GM21786 (cell line): ENCODE results near the gene LIPE.

ENCODE experiments used
- ATAC-seq: cut with Tn5 transposase; IDR thresholded peaks from one replicate; pipeline ENCODE4 v1.9.1; 2021; ENCODE audit not compliant: unreplicated experiment

Gene LIPE

GRCh38 chr19:42360787-42361544 is 66.2 kb downstream of the LIPE start:
- no peak for ATAC-seq

DNA sequence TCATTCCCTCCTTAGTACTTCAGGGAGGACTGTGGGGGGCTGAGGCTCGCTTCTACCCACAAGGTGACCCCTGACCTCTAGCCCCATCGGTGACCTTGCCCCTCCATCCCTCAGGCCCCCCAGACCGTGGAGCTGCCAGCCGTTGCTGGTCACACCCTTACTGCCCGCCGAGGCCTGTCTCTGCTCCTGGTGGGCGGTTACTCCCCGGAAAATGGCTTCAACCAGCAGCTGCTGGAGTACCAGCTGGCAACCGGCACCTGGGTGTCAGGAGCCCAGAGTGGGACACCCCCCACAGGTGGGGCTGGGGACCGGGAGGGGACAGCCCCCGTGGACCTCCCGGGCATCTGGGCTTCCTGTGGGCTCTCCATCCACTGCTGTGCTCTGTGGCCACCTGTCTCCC is 69.9 kb downstream of the LIPE start:
- ATAC-seq = no peak

- ATAC-seq = no peak
Measured at GRCh38 chr19:42356686-42357085, 70.5 kb downstream of the LIPE start.

- ATAC-seq = no peak
Measured at GRCh38 chr19:42355896-42356295, 71.3 kb downstream of the LIPE start.

DNA sequence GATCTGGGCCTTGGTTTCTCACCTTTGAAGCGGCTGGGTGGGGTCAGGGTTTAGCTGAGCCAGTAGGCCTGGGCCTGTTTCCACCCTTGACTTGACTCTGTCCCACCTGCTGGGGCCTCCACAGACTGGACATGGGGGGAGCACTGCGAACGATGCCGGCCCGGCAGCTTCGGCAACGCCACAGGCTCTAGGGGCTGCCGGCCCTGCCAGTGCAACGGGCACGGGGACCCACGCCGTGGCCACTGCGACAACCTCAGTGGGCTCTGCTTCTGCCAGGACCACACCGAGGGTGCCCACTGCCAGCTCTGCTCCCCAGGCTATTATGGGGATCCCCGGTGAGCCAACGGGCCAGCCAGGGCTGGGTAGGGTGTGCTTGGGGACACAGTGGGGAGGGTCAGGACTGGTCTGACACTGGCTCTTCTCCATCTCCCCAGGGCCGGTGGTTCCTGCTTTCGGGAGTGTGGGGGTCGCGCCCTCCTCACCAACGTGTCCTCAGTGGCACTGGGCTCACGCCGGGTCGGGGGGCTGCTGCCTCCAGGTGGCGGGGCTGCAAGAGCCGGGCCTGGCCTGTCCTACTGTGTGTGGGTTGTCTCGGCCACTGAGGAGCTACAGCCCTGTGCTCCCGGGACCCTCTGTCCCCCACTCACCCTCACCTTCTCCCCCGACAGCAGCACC is 73.7 kb downstream of the LIPE start:
- ATAC-seq = no peak

DNA sequence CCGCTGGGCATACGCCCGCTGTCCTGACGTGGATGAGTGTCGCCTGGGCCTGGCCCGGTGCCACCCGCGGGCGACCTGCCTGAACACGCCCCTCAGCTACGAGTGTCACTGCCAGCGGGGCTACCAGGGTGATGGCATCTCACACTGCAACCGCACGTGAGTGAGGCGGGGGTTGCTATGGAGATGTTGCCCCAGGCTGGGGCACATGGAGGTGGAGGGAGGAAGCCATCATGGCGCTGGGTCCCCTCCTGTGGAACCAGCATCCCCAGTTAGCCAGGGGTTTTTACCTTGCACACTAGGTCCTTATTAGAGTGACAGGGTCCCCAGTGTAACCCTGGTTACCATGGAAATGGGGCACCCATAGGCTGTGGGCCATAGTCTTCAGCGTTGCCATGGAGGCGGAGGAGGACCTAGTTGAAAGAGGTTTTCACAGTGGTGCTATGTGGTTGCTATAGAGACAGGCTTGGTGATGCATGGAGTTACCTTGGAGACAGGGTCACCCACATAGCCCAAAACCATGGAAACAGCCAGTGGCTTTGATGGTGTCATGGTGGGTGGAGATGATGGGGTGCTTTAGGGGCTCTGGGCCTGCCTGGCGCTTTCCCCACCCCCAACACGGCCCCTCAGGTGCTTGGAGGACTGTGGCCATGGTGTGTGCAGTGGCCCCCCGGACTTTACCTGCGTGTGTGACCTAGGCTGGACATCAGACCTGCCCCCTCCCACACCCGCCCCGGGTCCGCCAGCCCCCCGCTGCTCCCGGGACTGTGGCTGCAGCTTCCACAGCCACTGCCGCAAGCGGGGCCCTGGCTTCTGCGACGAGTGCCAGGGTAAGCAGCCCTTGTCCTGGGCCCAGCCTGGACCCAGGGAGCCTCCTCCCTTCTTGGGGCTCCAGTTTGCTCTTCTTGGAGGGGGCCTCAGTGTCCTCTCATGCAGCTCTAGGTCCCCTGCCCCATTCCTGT is 74.6 kb downstream of the LIPE start:
- ATAC-seq = no peak
